ENCODE results near the gene IST1.

Gene IST1

GRCh38 chr16:71919035-71919434 lies 23.7 kb downstream of the IST1 start:
- DNase-seq, result no peak

GRCh38 chr16:71920658-71921057 lies 25.3 kb downstream of the IST1 start:
- DNase-seq, result no peak

GRCh38 chr16:71923941-71924690 lies 28.8 kb downstream of the IST1 start:
- DNase-seq, result peak; percentile 44

GRCh38 chr16:71924710-71925109 lies 29.4 kb downstream of the IST1 start:
- DNase-seq, result no peak

GRCh38 chr16:71927383-71927782 lies 32.1 kb downstream of the IST1 start:
- DNase-seq, result peak; percentile 86

GRCh38 chr16:71927787-71928186 lies 32.5 kb downstream of the IST1 start:
- no peak for DNase-seq

- DNase-seq, result peak; percentile 49
Observed at GRCh38 chr16:71929048-71929447, 33.7 kb downstream of the IST1 start.

GRCh38 chr16:71930013-71930563 lies 34.8 kb downstream of the IST1 start:
- DNase-seq, result no peak

GRCh38 chr16:71931001-71931400 lies 35.7 kb downstream of the IST1 start:
- no peak for DNase-seq

- no peak for DNase-seq
Observed at GRCh38 chr16:71931599-71931998, 36.3 kb downstream of the IST1 start.

GRCh38 chr16:71933017-71933416 lies 37.7 kb downstream of the IST1 start:
- no peak for DNase-seq

- DNase-seq, result peak; percentile 12
Observed at GRCh38 chr16:71933913-71934695, 38.8 kb downstream of the IST1 start.

- no peak for DNase-seq
Observed at GRCh38 chr16:71937868-71938510, 42.7 kb downstream of the IST1 start.

- no peak for DNase-seq
Observed at GRCh38 chr16:71943887-71944286, 48.6 kb downstream of the IST1 start.

- no peak for DNase-seq
Observed at GRCh38 chr16:71945616-71946015, 50.3 kb downstream of the IST1 start.

- DNase-seq, result no peak
Observed at GRCh38 chr16:71952825-71953224, 57.5 kb downstream of the IST1 start.

GRCh38 chr16:71954180-71954579 lies 58.8 kb downstream of the IST1 start:
- DNase-seq, result no peak

GRCh38 chr16:71954699-71955195 lies 59.4 kb downstream of the IST1 start:
- DNase-seq, result no peak

GRCh38 chr16:71956486-71956885 lies 61.2 kb downstream of the IST1 start:
- peak; percentile 3 for DNase-seq

GRCh38 chr16:71961066-71962039 lies 66.0 kb downstream of the IST1 start:
- peak; percentile 92 for DNase-seq

- no peak for DNase-seq
Observed at GRCh38 chr16:71963125-71963875, 68.0 kb downstream of the IST1 start.
